ENCODE results near the gene SNX9. TPM values are rescaled to one million over a fixed set of nuclear protein-coding genes. Genes with fewer than 3 reads are reported as not detected.

The SNX9 gene
- total and polyA plus RNA-seq, 2 of the 8 experiments (the other 6 are each of a cell fraction or from before 2014, with no cell fraction given): 11.8 to 23.2 TPM

DNA sequence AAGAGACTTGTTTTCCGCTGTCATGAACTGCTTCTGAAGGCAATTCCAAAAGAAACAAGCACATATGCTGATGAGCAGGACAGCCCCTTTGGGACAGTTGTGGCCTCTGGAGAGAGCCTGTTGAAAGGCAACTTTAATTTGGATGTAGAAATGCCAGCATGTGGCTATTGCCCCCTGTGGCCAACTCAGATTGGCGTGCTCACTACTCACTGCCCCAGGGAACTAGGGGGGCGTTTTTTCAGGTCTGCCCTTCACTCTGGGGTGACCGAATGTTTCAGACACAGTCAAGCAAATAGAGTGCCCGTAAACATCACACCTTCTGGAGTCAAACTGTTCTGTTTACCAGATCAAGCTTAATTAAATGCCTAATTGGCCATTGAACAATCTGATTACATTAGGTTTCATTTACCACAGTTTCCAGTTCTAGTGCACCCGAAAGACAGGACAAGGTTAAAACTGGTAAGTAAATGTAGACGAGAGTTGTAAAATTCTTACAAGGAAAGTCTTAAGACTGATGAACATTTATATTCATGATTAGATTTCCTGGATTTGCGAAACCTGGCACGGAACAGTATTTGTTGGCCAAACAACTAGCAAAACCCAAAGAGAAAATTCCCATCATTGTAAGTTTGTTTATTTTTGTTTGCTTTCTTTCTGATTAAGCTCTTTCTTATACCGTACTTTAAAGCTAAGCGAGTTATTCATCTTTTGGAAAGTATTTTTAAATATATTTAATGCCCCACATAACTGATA, 82.7 kb downstream of the SNX9 start (continued):
- TF ChIP-seq CHD7 (IDR thresholded peaks at IDR 0.05; ENCODE audit: insufficient replicate concordance, low read length) (no peak), GTF2F1 (IDR thresholded peaks at IDR 0.05; ENCODE audit: borderline replicate concordance, low read depth, low read length) (no peak), BCL11A (IDR thresholded peaks at IDR 0.05; ENCODE audit: low read depth in 2 of 2, low read length in 2 of 2) (no peak), EZH2 (IDR thresholded peaks at IDR 0.05; ENCODE audit: low read depth, low read length, severe bottlenecking) (no peak), POU5F1 (IDR thresholded peaks at IDR 0.05; ENCODE audit: low read depth, low read length) (no peak), EP300 (IDR thresholded peaks at IDR 0.05; ENCODE audit: borderline replicate concordance in 1 of 2, low read depth in 2 of 2, low read length in 2 of 2) (no peak), CREB1 (IDR thresholded peaks at IDR 0.05) (no peak)

Data from H1 (cell line).